Measurements from ENCODE around the gene CXXC1.

Gene CXXC1

GRCh38 chr18:50297621-50298442 is 10.3 kb upstream of the CXXC1 start:
- peak; percentile 5 to 76 for DNase-seq

- no peak for DNase-seq
Measured at GRCh38 chr18:50293039-50293438, 5.5 kb upstream of the CXXC1 start.

- no peak for DNase-seq
Measured at GRCh38 chr18:50289108-50289443, 1.6 kb upstream of the CXXC1 start.

GRCh38 chr18:50288348-50289107 is 1.0 kb upstream of the CXXC1 start:
- DNase-seq = peak in 1 of 2 experiments; percentile 32

- DNase-seq = peak; percentile 7 to 20
Measured at GRCh38 chr18:50287028-50287440, 458 bp downstream of the CXXC1 start.

GRCh38 chr18:50286391-50287027 is 983 bp downstream of the CXXC1 start:
- peak; percentile 23 to 53 for DNase-seq

- no peak for DNase-seq
Measured at GRCh38 chr18:50285631-50286321, 1.7 kb downstream of the CXXC1 start.

GRCh38 chr18:50285071-50285470 is 2.4 kb downstream of the CXXC1 start:
- DNase-seq = no peak

- DNase-seq = no peak
Measured at GRCh38 chr18:50284255-50284885, 3.1 kb downstream of the CXXC1 start.

GRCh38 chr18:50283469-50284209 is 3.9 kb downstream of the CXXC1 start:
- DNase-seq = no peak

GRCh38 chr18:50282521-50283335 is 4.8 kb downstream of the CXXC1 start:
- DNase-seq = no peak

GRCh38 chr18:50281972-50282520 is 5.4 kb downstream of the CXXC1 start:
- no peak for DNase-seq

- DNase-seq = peak; percentile 96 to 100
Measured at GRCh38 chr18:50281295-50281971, 6.1 kb downstream of the CXXC1 start, which contains the start of gene MBD1. Gene MBD1, minus strand, starts transcription at chr18:50281523. Its CDS starts 1,531 bp downstream, at chr18:50279992.

GRCh38 chr18:50280707-50281294 is 6.7 kb downstream of the CXXC1 start:
- no peak for DNase-seq

- DNase-seq = no peak
Measured at GRCh38 chr18:50279752-50280151, 7.7 kb downstream of the CXXC1 start.

GRCh38 chr18:50277942-50278341 is 9.6 kb downstream of the CXXC1 start:
- DNase-seq = no peak

GRCh38 chr18:50276452-50276851 is 11.0 kb downstream of the CXXC1 start:
- no peak for DNase-seq

- DNase-seq = no peak
Measured at GRCh38 chr18:50275503-50276036, 11.9 kb downstream of the CXXC1 start.

- no peak for DNase-seq
Measured at GRCh38 chr18:50274941-50275340, 12.6 kb downstream of the CXXC1 start.
